ENCODE data around the gene NPIPB8. TPM values are rescaled to one million over a fixed set of nuclear protein-coding genes. Genes with fewer than 3 reads are reported as not detected.
"Not testable (repeated sequence)": the region's sequence is repeated elsewhere in the genome, so short reads cannot be mapped to it uniquely, and the experiment has no call there.

The NPIPB8 gene
- polyA plus RNA-seq, 3 donors, result 0.47 to 2.1 (median 0.73) TPM

- peak in 1 of 11 donors; percentile 46 for DNase-seq (ENCODE audit: extremely low read depth in 1 of 11, low read depth in 9 of 11, low spot score in 4 of 11)
Observed at GRCh38 chr16:28617874-28618273, 20.0 kb upstream of the NPIPB8 start.

GRCh38 chr16:28620316-28620715, 17.5 kb upstream of the NPIPB8 start:
- DNase-seq (ENCODE audit: extremely low read depth in 1 of 11, low read depth in 9 of 11, low spot score in 4 of 11), result not testable (repeated sequence)

GRCh38 chr16:28621481-28622155, 16.2 kb upstream of the NPIPB8 start:
- no peak for DNase-seq (ENCODE audit: extremely low read depth in 1 of 11, low read depth in 9 of 11, low spot score in 4 of 11)

- not testable (repeated sequence) for DNase-seq (ENCODE audit: extremely low read depth in 1 of 11, low read depth in 9 of 11, low spot score in 4 of 11)
Observed at GRCh38 chr16:28622532-28623171, 15.2 kb upstream of the NPIPB8 start.

- peak in 1 of 11 donors; percentile 41 for DNase-seq (ENCODE audit: extremely low read depth in 1 of 11, low read depth in 9 of 11, low spot score in 4 of 11)
Observed at GRCh38 chr16:28623172-28623711, 14.6 kb upstream of the NPIPB8 start.

GRCh38 chr16:28630905-28631304, 7.0 kb upstream of the NPIPB8 start:
- DNase-seq (ENCODE audit: extremely low read depth in 1 of 11, low read depth in 9 of 11, low spot score in 4 of 11), result not testable (repeated sequence)

GRCh38 chr16:28636093-28636823, 1.6 kb upstream of the NPIPB8 start:
- DNase-seq (ENCODE audit: extremely low read depth in 1 of 11, low read depth in 9 of 11, low spot score in 4 of 11), result not testable (repeated sequence)

GRCh38 chr16:28638359-28638758, 494 bp downstream of the NPIPB8 start:
- not testable (repeated sequence) for DNase-seq (ENCODE audit: extremely low read depth in 1 of 11, low read depth in 9 of 11, low spot score in 4 of 11)

GRCh38 chr16:28639959-28640358, 2.1 kb downstream of the NPIPB8 start:
- DNase-seq (ENCODE audit: extremely low read depth in 1 of 11, low read depth in 9 of 11, low spot score in 4 of 11), result not testable (repeated sequence)

GRCh38 chr16:28666264-28666663, 28.4 kb downstream of the NPIPB8 start:
- not testable (repeated sequence) for DNase-seq (ENCODE audit: extremely low read depth in 1 of 11, low read depth in 9 of 11, low spot score in 4 of 11)

GRCh38 chr16:28667480-28667879, 29.6 kb downstream of the NPIPB8 start:
- not testable (repeated sequence) for DNase-seq (ENCODE audit: extremely low read depth in 1 of 11, low read depth in 9 of 11, low spot score in 4 of 11)

GRCh38 chr16:28668199-28668598, 30.3 kb downstream of the NPIPB8 start:
- not testable (repeated sequence) for DNase-seq (ENCODE audit: extremely low read depth in 1 of 11, low read depth in 9 of 11, low spot score in 4 of 11)

- not testable (repeated sequence) for DNase-seq (ENCODE audit: extremely low read depth in 1 of 11, low read depth in 9 of 11, low spot score in 4 of 11)
Observed at GRCh38 chr16:28688327-28688952, 50.6 kb downstream of the NPIPB8 start.

- DNase-seq (ENCODE audit: extremely low read depth in 1 of 11, low read depth in 9 of 11, low spot score in 4 of 11), result not testable (repeated sequence)
Observed at GRCh38 chr16:28689425-28689824, 51.6 kb downstream of the NPIPB8 start.

- DNase-seq (ENCODE audit: extremely low read depth in 1 of 11, low read depth in 9 of 11, low spot score in 4 of 11), result not testable (repeated sequence)
Observed at GRCh38 chr16:28691722-28692121, 53.9 kb downstream of the NPIPB8 start.

GRCh38 chr16:28693257-28693950, 55.5 kb downstream of the NPIPB8 start:
- not testable (repeated sequence) for DNase-seq (ENCODE audit: extremely low read depth in 1 of 11, low read depth in 9 of 11, low spot score in 4 of 11)

GRCh38 chr16:28699792-28700191, 61.9 kb downstream of the NPIPB8 start:
- DNase-seq (ENCODE audit: extremely low read depth in 1 of 11, low read depth in 9 of 11, low spot score in 4 of 11), result not testable (repeated sequence)

- not testable (repeated sequence) for DNase-seq (ENCODE audit: extremely low read depth in 1 of 11, low read depth in 9 of 11, low spot score in 4 of 11)
Observed at GRCh38 chr16:28700349-28700748, 62.5 kb downstream of the NPIPB8 start.

- not testable (repeated sequence) for DNase-seq (ENCODE audit: extremely low read depth in 1 of 11, low read depth in 9 of 11, low spot score in 4 of 11)
Observed at GRCh38 chr16:28701384-28701783, 63.5 kb downstream of the NPIPB8 start.

Data from renal cortex interstitium (tissue), 11 donors.